Measurements from ENCODE around the gene ACTR10.

- TF ChIP-seq CTCF (IDR thresholded peaks at IDR 0.05; ENCODE audit: insufficient read depth, low read depth, low read length) (no peak), EZH2 (IDR thresholded peaks at IDR 0.05; ENCODE audit: insufficient read depth, low read length) (no peak)
Observed at GRCh38 chr14:58199726-58200479, at the start of gene ACTR10.
